HG03378 (cell line): ENCODE data around the gene LATS2.

Experiments used
- ATAC-seq: cut with Tn5 transposase; IDR thresholded peaks from one replicate; pipeline ENCODE4 v1.9.1; 2021; ENCODE audit warnings: mild to moderate bottlenecking, moderate library complexity; ENCODE audit not compliant: unreplicated experiment

LATS2 gene

GRCh38 chr13:21048901-21049698 lies 12.3 kb downstream of the LATS2 start:
- no peak for ATAC-seq

- no peak for ATAC-seq
Measured at GRCh38 chr13:21047591-21048282, 13.6 kb downstream of the LATS2 start.

DNA sequence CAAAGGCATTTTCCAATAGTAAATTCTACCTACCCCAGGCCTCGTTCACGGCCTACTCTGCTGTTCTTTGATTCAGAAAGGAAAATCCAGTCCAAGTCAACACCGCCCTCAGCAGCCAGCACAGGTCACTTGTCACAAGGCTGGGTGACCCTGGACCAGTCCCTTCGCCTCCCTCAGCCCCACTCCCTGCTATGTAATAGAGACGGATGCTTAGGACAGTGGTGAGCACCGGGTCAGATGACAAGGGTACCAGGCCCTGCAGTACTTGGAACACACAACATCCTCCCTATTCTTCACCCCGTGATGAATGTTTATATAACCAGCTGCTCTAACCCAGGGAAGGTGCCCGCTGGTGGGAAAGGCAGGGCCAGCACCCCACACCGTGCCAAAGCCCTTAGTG lies 14.3 kb downstream of the LATS2 start:
- no peak for ATAC-seq

GRCh38 chr13:21046203-21046602 lies 15.2 kb downstream of the LATS2 start:
- ATAC-seq = no peak

GRCh38 chr13:21045100-21045499 lies 16.3 kb downstream of the LATS2 start:
- ATAC-seq = no peak

- ATAC-seq = no peak
Measured at GRCh38 chr13:21043898-21044297, 17.5 kb downstream of the LATS2 start.

DNA sequence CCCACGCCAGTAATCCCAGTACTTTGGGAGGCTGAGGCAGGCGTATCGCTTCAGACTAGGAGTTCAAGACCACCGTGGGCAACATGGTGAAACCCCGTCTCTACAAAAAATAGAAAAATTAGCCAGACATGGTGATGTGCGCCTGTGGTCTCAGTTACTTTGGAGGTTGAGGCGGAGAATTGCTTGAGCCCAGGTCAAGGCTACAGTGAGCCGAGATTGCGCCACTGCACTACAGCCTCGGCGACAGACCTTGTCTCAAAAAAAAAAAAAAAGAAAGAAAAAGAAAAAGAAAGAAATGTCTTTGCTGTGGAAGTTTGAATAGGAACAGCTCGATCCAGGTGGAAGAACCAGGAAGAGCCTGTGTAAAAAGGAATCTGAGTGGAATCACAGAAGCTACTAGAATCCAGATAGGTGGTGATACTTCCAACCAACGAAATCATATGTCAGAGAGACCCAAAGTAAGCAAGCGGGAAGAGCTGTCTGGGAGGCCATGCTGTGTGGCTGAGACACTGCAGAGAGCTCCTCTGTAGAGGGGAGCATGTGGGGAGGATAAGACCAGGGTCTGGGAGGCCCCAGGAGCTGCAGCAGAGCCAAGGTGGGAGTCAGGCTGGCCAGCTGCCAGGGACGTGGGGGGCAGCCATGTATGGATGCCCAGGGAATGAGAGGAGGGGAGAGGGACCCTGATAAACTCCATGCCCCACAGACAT lies 21.1 kb downstream of the LATS2 start:
- ATAC-seq = no peak

DNA sequence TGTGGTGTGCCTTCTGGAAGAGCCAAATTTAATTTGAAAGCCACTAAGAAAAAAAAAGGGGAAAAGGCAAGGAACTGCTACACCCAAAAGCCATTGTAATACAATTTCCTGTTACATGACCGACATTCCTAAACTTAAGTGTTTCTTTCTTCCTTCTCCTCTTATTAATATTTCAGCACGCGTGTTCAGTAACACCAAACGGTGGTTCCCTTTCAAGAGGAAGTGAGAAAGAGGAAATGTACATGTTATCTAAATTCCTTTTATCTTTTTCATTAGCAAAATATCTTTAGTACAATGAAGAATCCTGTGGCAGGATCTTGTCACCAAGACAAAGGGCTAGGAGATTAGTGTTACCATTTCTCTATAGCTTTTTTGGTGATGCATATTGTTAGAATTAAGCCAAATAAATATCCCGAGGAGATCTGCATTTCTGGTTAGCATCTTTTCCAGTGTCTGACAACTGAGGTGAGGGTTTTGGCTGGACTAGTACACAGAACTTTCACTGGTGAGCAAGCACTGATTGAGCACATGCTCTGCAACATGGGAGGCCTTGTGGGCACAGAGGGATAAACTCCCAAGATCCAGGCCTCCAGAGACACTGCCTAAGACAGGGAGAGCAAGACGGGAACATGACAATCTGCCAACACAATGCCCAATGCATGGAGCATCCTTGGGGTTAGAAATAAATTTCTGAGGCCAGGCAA lies 22.1 kb downstream of the LATS2 start:
- no peak for ATAC-seq

DNA sequence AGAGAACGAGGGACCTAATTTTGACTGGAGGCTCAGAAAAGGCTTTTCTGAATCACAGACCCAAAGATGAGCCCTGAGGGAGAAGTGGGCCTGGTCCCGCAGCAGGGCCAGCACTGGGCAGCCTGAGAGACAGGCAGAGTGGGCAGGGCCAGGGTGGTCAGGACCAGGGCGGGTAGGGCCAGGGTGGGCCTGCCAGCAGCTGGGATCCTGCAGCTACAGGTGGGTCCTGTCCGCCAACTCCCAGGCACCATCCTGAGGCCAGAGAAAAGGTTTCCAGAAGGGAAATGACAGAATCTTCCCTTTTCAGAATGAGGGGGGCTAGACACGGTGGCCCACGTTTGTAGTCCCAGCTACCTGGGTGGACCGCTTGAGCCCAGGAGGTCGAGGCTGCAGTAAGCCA lies 23.7 kb downstream of the LATS2 start:
- no peak for ATAC-seq

DNA sequence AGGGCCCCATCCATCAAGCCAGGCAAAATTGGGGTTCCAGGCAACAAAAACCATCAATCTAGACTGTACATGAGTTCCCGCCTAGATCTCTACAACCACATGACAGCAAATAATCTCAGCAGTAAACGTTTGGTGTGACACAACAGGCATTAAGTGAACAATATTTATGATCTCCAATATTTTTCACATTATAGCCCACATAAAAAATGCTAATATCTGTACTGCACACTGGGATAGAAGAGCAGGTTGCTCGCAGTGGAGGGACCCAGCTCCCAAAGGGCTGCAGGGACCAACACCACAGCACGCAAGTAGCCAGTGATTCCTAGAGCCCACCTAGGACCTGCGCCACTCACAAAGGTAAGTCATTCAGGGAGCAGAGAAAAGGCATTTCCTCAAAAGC lies 25.9 kb downstream of the LATS2 start:
- ATAC-seq = no peak

DNA sequence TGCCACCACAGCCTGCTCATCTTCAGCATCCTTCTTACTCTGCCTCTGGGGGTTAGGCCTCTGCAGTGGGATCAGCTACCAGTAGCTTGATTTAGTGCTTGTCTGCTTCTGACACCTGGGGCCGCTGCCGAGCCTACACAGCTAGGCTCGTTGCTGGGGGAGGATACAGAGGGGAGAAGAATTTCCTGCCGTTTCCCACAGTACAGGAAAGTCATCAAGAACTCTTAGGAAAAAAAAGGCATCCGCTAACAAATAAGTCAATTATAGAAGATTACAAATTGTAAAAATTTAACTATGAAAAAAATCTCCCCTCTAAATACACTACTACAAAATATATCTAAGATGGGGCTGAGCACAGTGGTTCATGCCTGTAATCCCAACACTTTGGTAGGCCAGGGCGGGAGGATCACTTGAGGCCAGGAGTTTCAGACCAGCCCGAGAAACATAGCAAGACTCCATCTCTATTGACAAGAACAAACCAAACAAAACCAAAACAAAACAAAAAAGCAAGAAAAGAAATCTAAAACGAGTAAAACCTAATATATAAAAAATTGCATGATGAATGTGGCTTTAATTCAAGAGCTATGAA lies 26.7 kb downstream of the LATS2 start:
- ATAC-seq = no peak

GRCh38 chr13:21033856-21034602 lies 27.4 kb downstream of the LATS2 start:
- no peak for ATAC-seq

- no peak for ATAC-seq
Measured at GRCh38 chr13:21033212-21033840, 28.1 kb downstream of the LATS2 start.

DNA sequence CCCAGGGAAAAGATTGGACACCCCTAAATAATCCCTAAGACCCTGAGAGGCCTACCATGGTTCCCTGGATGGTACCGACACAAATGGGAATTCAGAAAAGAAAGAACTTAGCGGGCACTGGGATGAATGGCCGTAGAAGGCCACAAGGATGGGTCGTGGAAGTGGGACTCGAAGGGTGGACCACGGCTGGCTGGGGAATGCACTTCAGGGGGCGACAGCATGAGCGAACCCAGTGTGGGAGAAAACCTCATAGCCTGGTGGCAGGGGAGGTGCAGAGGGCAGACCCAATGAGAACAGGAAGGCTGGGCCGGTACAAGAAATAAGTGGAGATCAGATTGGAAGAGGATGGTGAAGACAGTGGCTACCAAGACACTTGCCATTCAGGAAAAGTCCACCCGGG lies 28.7 kb downstream of the LATS2 start:
- ATAC-seq = no peak

- ATAC-seq = no peak
Measured at GRCh38 chr13:21031594-21032275, 29.7 kb downstream of the LATS2 start.

DNA sequence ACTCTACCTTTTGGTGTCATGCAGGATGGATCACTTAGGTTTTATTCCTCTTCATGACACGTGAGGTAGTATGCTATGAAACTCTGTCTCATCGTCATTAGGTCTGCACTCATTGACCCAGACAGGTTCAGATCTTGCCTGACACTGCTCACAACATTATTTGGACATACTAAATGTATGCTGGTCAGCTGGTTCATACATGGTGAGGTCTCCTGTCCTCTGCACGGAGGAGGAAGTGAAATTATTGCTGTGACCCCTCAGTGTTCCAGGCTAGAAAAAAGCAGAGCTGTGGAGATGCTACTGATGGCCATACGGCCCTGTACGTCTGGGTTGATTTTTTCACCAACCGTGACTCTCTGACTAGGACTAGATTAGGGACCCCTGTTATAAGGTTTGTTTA lies 35.8 kb downstream of the LATS2 start:
- no peak for ATAC-seq

DNA sequence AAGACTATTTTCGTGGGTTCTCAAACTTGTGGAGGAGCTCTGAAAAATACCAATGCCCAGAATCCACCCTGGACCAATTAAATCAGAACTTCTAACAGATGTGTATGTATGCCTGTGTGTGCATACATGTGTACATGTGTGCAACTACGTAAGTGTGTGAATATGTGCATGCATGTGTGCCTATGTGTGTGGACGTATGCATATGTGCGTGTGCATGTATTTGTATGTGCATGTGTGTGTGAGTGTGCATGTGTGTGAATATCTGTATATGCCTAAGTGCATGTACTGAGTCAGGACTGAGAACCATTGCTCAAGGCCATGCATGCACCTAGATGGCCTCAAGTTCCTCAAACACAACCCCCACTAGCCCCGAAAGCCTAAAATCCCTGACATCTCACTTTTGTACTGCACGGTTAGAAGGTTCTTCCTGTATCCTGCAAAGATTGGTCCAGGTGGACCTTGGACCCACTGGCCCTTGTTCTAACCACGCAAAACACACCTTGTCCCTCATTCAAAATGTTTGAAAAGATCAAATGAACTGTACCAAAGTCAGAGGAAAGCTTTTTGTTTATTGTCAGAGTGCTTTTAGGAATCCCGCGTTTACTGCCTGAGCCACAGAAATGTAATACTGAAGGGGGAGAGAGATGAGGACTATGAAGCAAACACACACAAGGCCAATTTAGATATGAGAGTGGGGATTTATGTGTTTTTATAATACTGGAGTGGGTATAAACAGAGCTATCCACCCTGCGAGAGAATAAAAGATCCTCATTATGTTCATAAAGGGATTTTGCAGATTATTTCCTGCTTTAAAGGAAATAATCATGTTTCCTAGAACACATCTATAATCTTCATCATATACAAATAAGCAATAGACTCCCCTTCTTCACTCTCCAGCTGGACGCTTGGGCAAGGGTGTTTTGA lies 39.1 kb downstream of the LATS2 start:
- ATAC-seq = no peak

DNA sequence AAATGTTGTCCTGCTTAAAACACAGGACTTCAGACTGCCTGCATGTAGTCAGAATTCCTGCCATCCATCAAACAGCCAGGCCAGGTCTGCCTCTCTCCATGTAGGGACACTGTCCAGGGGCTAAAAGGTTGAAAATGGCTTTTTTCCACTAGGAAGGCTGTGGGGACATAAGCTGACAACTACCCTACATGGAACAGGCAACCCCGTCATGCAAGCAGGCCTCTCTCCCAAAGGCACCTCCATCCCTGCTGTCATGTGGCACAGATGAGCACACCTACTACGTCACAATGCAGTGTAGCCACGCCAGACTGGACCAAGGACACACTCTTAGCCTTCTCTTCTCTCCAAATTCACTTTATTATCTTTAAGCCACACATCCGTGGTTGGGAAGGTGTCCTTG lies 40.8 kb downstream of the LATS2 start:
- ATAC-seq = no peak
